ENCODE results near the gene CAD.

DNA sequence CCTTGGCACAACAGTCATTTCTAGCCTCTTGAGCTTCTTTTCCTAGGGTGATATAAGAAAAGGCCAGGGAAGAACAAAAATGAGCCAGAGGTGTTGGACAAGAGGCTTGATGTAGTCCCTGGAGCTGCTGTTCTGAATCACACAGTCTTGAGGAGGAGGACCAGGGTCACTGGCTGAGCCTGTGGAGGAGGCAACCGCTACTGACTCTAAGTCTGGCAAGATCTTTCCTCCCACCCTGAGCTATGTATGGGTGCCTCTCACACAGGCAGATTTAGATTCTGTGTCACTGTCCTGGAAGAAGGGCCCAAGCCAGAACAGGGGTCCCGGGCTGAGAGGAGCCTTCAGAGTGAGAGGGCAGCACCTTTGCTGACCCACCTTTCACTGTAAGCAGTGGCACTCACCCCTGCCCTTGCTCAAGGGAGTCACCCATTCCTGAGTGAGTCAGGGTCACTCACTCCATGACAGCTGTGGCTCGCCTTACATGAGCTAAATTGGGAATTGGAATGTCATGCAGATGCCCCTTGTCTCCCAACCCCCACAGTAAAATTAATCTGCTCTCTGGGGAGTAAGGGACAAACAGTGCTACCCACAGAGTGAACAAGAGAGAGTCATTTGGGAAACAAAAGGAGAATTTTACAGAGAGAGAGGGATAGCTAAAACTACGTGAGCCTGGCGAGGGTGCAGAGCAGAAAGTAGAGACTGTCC, 64.8 kb downstream of the CAD start, which contains the start of gene TRIM54:
- no peak for TF ChIP-seq POLR2A (IDR thresholded peaks at IDR 0.05; ENCODE audit: low read depth, low read length)
- TF ChIP-seq, protein P1, sequence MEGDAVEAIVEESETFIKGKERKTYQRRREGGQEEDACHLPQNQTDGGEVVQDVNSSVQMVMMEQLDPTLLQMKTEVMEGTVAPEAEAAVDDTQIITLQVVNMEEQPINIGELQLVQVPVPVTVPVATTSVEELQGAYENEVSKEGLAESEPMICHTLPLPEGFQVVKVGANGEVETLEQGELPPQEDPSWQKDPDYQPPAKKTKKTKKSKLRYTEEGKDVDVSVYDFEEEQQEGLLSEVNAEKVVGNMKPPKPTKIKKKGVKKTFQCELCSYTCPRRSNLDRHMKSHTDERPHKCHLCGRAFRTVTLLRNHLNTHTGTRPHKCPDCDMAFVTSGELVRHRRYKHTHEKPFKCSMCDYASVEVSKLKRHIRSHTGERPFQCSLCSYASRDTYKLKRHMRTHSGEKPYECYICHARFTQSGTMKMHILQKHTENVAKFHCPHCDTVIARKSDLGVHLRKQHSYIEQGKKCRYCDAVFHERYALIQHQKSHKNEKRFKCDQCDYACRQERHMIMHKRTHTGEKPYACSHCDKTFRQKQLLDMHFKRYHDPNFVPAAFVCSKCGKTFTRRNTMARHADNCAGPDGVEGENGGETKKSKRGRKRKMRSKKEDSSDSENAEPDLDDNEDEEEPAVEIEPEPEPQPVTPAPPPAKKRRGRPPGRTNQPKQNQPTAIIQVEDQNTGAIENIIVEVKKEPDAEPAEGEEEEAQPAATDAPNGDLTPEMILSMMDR (conservative IDR thresholded peaks at IDR 0.05; ENCODE audit: low read depth, low read length), result no peak
- no peak for TF ChIP-seq RAD21 (IDR thresholded peaks at IDR 0.05; ENCODE audit: low read length)
- TF ChIP-seq, protein P2, sequence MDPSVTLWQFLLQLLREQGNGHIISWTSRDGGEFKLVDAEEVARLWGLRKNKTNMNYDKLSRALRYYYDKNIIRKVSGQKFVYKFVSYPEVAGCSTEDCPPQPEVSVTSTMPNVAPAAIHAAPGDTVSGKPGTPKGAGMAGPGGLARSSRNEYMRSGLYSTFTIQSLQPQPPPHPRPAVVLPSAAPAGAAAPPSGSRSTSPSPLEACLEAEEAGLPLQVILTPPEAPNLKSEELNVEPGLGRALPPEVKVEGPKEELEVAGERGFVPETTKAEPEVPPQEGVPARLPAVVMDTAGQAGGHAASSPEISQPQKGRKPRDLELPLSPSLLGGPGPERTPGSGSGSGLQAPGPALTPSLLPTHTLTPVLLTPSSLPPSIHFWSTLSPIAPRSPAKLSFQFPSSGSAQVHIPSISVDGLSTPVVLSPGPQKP (IDR thresholded peaks at IDR 0.05; ENCODE audit: borderline replicate concordance, low read depth, low read length), result no peak

Data from IMR-90 (cell line).